HepG2 (cell line): ENCODE measurements around the gene KLKB1. TPM values are rescaled to one million over a fixed set of nuclear protein-coding genes. Genes with fewer than 3 reads are reported as not detected.

Experiments used
- IRF2 ChIP-seq: IDR thresholded peaks from 2 replicates; pipeline ENCODE4 v1.6.1; 2018; ENCODE audit warnings: missing genetic modification reagents, missing compliant biosample characterization
- ONECUT2 ChIP-seq: sonication (generic); formaldehyde crosslinking; IDR thresholded peaks from 2 replicates; pipeline ENCODE4 v1.4.0; 2020; ENCODE audit warnings: missing genetic modification reagents
- TBX2 ChIP-seq: sonication (generic); formaldehyde crosslinking; IDR thresholded peaks from 2 replicates; pipeline ENCODE4 v1.5.0; 2020; ENCODE audit warnings: missing genetic modification reagents, mild to moderate bottlenecking, borderline replicate concordance
- U2AF1 ChIP-seq: fragments of 200-400 bp; formaldehyde crosslinking; optimal IDR thresholded peaks from 2 replicates; pipeline ENCODE3; 2017; ENCODE audit warnings: mild to moderate bottlenecking, low read depth, low read length
- ZBTB40 ChIP-seq, 2 experiments: fragments of 450-650 bp in 1 of 2; sonication (generic) in 1 of 2; formaldehyde crosslinking in 1 of 2; IDR thresholded peaks; 2 replicates each; pipeline versions ENCODE4 v1.6.1 to v1.8.0; 2016 to 2022; ENCODE audit warnings: antibody characterized with exemption in 1 of 2, mild to moderate bottlenecking in 1 of 2, missing genetic modification reagents in 1 of 2
- ZHX1 ChIP-seq: sonication (generic); formaldehyde crosslinking; IDR thresholded peaks from 2 replicates; pipeline ENCODE4 v1.8.1; 2022; ENCODE audit warnings: low read depth, mild to moderate bottlenecking, missing genetic modification reagents
- polyA plus RNA-seq, 8 experiments: library from polyadenylated mRNA; depleted of rRNA in 3 of 8; stranded (reverse) in 7 of 8; unstranded in 1 of 8; fragments of >200 nt; fragmentation: Illumina TruSeq in 4 of 8; extraction: Trizol in 4 of 8; gene quantifications; 2 replicates each; pipeline versions ENCODE4 v1.2.1 to v1.2.3, GENCODE V29; 2011 to 2016; ENCODE audit warnings: low read depth in 4 of 8, missing spikeins in 1 of 8, mixed read lengths in 1 of 8; ENCODE audit not compliant: insufficient read depth in 1 of 8
- total RNA-seq, 5 experiments: library from RNA; depleted of rRNA; stranded (reverse); fragments of >200 nt; fragmentation: Illumina TruSeq; extraction: Trizol; gene quantifications; 2 replicates each; pipeline ENCODE4 v1.2.3, GENCODE V29; 2016; ENCODE audit warnings: low read depth in 1 of 5
- TF ChIP-seq, protein P1 (sequence below): sonication (generic); formaldehyde crosslinking; conservative IDR thresholded peaks from 2 replicates; pipeline ENCODE4 v1.8.0; 2022; ENCODE audit warnings: missing genetic modification reagents
- TF ChIP-seq, protein P2 (sequence below): sonication (generic); formaldehyde crosslinking; IDR thresholded peaks from 2 replicates; pipeline ENCODE4 v1.9.0; 2021; ENCODE audit warnings: missing genetic modification reagents, borderline replicate concordance
- TF ChIP-seq, protein P3 (sequence below): sonication (generic); formaldehyde crosslinking; IDR thresholded peaks from 2 replicates; pipeline ENCODE4 v1.5.0; 2020; ENCODE audit warnings: missing genetic modification reagents, mild to moderate bottlenecking, borderline replicate concordance

KLKB1 gene
- total and polyA plus RNA-seq, 2 of the 13 experiments (the other 11 are each of a cell fraction or from before 2014, with no cell fraction given), result 0.26 to 0.49 TPM

GRCh38 chr4:186191200-186192065, 35.9 kb upstream of the KLKB1 start, which contains the start of gene CYP4V2 (continued):
- TF ChIP-seq ONECUT2 (CRISPR knock-in tag), result no peak
- peak; percentile 35 for TF ChIP-seq U2AF1
- peak; percentile 26; the same call in 1 of the 2 replicates for TF ChIP-seq ZHX1 (CRISPR knock-in tag)
- TF ChIP-seq, protein P1, sequence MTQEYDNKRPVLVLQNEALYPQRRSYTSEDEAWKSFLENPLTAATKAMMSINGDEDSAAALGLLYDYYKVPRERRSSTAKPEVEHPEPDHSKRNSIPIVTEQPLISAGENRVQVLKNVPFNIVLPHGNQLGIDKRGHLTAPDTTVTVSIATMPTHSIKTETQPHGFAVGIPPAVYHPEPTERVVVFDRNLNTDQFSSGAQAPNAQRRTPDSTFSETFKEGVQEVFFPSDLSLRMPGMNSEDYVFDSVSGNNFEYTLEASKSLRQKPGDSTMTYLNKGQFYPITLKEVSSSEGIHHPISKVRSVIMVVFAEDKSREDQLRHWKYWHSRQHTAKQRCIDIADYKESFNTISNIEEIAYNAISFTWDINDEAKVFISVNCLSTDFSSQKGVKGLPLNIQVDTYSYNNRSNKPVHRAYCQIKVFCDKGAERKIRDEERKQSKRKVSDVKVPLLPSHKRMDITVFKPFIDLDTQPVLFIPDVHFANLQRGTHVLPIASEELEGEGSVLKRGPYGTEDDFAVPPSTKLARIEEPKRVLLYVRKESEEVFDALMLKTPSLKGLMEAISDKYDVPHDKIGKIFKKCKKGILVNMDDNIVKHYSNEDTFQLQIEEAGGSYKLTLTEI (CRISPR knock-in tag), result no peak
- peak; percentile 72 for TF ChIP-seq TBX2 (CRISPR knock-in tag)
- TF ChIP-seq, protein P2, sequence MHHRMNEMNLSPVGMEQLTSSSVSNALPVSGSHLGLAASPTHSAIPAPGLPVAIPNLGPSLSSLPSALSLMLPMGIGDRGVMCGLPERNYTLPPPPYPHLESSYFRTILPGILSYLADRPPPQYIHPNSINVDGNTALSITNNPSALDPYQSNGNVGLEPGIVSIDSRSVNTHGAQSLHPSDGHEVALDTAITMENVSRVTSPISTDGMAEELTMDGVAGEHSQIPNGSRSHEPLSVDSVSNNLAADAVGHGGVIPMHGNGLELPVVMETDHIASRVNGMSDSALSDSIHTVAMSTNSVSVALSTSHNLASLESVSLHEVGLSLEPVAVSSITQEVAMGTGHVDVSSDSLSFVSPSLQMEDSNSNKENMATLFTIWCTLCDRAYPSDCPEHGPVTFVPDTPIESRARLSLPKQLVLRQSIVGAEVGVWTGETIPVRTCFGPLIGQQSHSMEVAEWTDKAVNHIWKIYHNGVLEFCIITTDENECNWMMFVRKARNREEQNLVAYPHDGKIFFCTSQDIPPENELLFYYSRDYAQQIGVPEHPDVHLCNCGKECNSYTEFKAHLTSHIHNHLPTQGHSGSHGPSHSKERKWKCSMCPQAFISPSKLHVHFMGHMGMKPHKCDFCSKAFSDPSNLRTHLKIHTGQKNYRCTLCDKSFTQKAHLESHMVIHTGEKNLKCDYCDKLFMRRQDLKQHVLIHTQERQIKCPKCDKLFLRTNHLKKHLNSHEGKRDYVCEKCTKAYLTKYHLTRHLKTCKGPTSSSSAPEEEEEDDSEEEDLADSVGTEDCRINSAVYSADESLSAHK (CRISPR knock-in tag), result no peak
- no peak for TF ChIP-seq ZBTB40 (IDR thresholded peaks at IDR 0.05)
- TF ChIP-seq ZBTB40 (CRISPR knock-in tag; IDR thresholded peaks at IDR 0.05), result peak; percentile 43; the same call in 1 of the 2 replicates
- TF ChIP-seq IRF2 (CRISPR knock-in tag), result peak; percentile 82; the same call in 1 of the 2 replicates
- TF ChIP-seq, protein P3, sequence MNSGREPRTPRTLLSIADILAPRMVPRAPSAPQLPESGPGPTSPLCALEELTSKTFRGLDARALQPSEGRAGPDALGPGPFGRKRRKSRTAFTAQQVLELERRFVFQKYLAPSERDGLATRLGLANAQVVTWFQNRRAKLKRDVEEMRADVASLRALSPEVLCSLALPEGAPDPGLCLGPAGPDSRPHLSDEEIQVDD (CRISPR knock-in tag), result no peak
